Measurements from ENCODE around the gene CCHCR1.

DNA sequence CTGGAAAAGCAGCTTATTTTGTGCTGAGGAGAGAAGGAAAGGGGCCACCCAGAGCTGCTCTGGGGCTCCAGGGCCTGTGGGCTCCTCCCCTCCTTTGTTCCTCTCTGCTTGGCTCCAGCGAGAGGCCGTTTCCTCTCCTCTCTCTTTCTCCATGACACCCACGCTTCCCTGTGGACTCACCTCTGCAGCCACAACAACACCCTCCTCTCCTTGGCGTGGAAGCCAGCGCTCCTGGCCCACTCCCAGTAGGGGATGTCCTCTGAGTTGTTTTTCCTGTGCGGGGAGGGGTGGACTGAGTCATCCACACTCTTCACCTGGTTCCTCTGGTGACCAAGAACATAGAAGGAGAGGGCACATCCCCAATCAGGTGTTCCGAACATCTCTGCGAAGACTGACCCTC is 32.4 kb downstream of the CCHCR1 start:
- TF ChIP-seq, protein P1, sequence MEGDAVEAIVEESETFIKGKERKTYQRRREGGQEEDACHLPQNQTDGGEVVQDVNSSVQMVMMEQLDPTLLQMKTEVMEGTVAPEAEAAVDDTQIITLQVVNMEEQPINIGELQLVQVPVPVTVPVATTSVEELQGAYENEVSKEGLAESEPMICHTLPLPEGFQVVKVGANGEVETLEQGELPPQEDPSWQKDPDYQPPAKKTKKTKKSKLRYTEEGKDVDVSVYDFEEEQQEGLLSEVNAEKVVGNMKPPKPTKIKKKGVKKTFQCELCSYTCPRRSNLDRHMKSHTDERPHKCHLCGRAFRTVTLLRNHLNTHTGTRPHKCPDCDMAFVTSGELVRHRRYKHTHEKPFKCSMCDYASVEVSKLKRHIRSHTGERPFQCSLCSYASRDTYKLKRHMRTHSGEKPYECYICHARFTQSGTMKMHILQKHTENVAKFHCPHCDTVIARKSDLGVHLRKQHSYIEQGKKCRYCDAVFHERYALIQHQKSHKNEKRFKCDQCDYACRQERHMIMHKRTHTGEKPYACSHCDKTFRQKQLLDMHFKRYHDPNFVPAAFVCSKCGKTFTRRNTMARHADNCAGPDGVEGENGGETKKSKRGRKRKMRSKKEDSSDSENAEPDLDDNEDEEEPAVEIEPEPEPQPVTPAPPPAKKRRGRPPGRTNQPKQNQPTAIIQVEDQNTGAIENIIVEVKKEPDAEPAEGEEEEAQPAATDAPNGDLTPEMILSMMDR (IDR thresholded peaks at IDR 0.05), result no peak
- TF ChIP-seq EZH2 (IDR thresholded peaks at IDR 0.05), result no peak
- TF ChIP-seq EZH2phosphoT487 (IDR thresholded peaks at IDR 0.05), result no peak

Data from neural progenitor cell (in vitro differentiated cells).